NCI-H2081 (cell line): Measurements from ENCODE around the gene TBX19.
A peak's percentile ranks its signal among the peaks of the same experiment; 100 is the strongest.

Experiments
- DNase-seq, 2 experiments: peaks; one replicate each; lab custom pipeline; 2025; lab: John Stamatoyannopoulos, UW

TBX19 gene

GRCh38 chr1:168280296-168280927, at the start of gene TBX19:
TSS of gene TBX19 (plus strand) at chr1:168280877. CDS start at chr1:168281091, 214 bp downstream.
- no peak for DNase-seq

- peak; percentile 58 to 74 for DNase-seq
These were observed 45.7 kb upstream of the TBX19 start for GRCh38 chr1:168234846-168235547.

GRCh38 chr1:168235548-168235885, 45.2 kb upstream of the TBX19 start:
- DNase-seq, result no peak

GRCh38 chr1:168235937-168236336, 44.7 kb upstream of the TBX19 start:
- DNase-seq, result no peak

- no peak for DNase-seq
These were observed 43.7 kb upstream of the TBX19 start for GRCh38 chr1:168236836-168237611.

GRCh38 chr1:168243198-168243597, 37.5 kb upstream of the TBX19 start:
- DNase-seq, result peak; percentile 16 to 62

GRCh38 chr1:168243636-168244212, 37.0 kb upstream of the TBX19 start:
- peak in 1 of 2 experiments; percentile 18 for DNase-seq

- no peak for DNase-seq
These were observed 35.6 kb upstream of the TBX19 start for GRCh38 chr1:168245042-168245441.

- DNase-seq, result no peak
These were observed 34.2 kb upstream of the TBX19 start for GRCh38 chr1:168246506-168246905.

- DNase-seq, result no peak
These were observed 28.4 kb upstream of the TBX19 start for GRCh38 chr1:168252204-168252733.

- DNase-seq, result no peak
These were observed 24.5 kb upstream of the TBX19 start for GRCh38 chr1:168256164-168256563.

GRCh38 chr1:168257397-168257796, 23.3 kb upstream of the TBX19 start:
- no peak for DNase-seq

- no peak for DNase-seq
These were observed 21.1 kb upstream of the TBX19 start for GRCh38 chr1:168259567-168259966.

GRCh38 chr1:168260393-168260792, 20.3 kb upstream of the TBX19 start:
- peak; percentile 69 to 88 for DNase-seq

- DNase-seq, result no peak
These were observed 19.3 kb upstream of the TBX19 start for GRCh38 chr1:168261390-168261789.

GRCh38 chr1:168263130-168263529, 17.5 kb upstream of the TBX19 start:
- DNase-seq, result no peak

GRCh38 chr1:168264296-168264695, 16.4 kb upstream of the TBX19 start:
- DNase-seq, result no peak

GRCh38 chr1:168265596-168265995, 15.1 kb upstream of the TBX19 start:
- no peak for DNase-seq

- no peak for DNase-seq
These were observed 14.0 kb upstream of the TBX19 start for GRCh38 chr1:168266644-168267186.

GRCh38 chr1:168271636-168272035, 9.0 kb upstream of the TBX19 start:
- DNase-seq, result no peak

GRCh38 chr1:168273575-168273974, 7.1 kb upstream of the TBX19 start:
- DNase-seq, result no peak

- no peak for DNase-seq
These were observed 1.4 kb upstream of the TBX19 start for GRCh38 chr1:168279253-168279652.
